H1 (cell line): Measurements from ENCODE around the gene ZNF839. TPM values are rescaled to one million over a fixed set of nuclear protein-coding genes. Genes with fewer than 3 reads are reported as not detected.

Experiments used
- ATF2 ChIP-seq: IDR thresholded peaks from 2 replicates; pipeline ENCODE4 v1.6.1; 2012; ENCODE audit warnings: low read length, inconsistent platforms
- BCL11A ChIP-seq, 2 experiments: IDR thresholded peaks; one replicate each; pipeline ENCODE4 v1.6.1; 2011; ENCODE audit warnings: low read depth in 2 of 2, low read length in 2 of 2, mild to moderate bottlenecking in 2 of 2
- GABPA ChIP-seq: IDR thresholded peaks from 2 replicates; pipeline ENCODE4 v1.6.1; 2011; ENCODE audit warnings: mild to moderate bottlenecking, low read length, moderate library complexity, borderline replicate concordance; ENCODE audit not compliant: insufficient read depth
- polyA plus RNA-seq, 7 experiments: library from polyadenylated mRNA; depleted of rRNA in 3 of 7; stranded (reverse) in 5 of 7; unstranded in 2 of 7; fragments of >200 nt in 5 of 7; fragments of 200-250 nt in 2 of 7; gene quantifications; 1 replicate in 5 of 7; 2 replicates in 1 of 7; 4 replicates in 1 of 7; pipeline versions ENCODE4 v1.2.1 to v1.2.3, GENCODE V29; 2011 to 2013; ENCODE audit warnings: missing spikeins in 2 of 7, mixed read lengths in 2 of 7
- total RNA-seq: library from RNA; stranded (reverse); fragmentation: NEBNext Ultra II Directional; extraction: Animal tissue kit (Norgen Biotek cat#: 25700); gene quantifications from 2 replicates; pipeline ENCODE4 v1.2.1, GENCODE V29; 2021
- TF ChIP-seq, protein P1 (sequence below): IDR thresholded peaks from 2 replicates; pipeline ENCODE4 v1.6.1; 2012; ENCODE audit warnings: inconsistent platforms

Gene ZNF839
- total and polyA plus RNA-seq, 2 of the 8 experiments (the other 6 are each of a cell fraction or from before 2014, with no cell fraction given) = 8.1 to 9.4 TPM

- TF ChIP-seq GABPA (no peak), BCL11A (IDR thresholded peaks at IDR 0.05; ENCODE audit: low read depth in 2 of 2, low read length in 2 of 2) (no peak), ATF2 (no peak)
- TF ChIP-seq, protein P1, sequence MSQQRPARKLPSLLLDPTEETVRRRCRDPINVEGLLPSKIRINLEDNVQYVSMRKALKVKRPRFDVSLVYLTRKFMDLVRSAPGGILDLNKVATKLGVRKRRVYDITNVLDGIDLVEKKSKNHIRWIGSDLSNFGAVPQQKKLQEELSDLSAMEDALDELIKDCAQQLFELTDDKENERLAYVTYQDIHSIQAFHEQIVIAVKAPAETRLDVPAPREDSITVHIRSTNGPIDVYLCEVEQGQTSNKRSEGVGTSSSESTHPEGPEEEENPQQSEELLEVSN = no peak
Observed at GRCh38 chr14:102333795-102334705, 14.5 kb downstream of the ZNF839 start (continued).
